ENCODE results near the gene PSME1. TPM values are rescaled to one million over a fixed set of nuclear protein-coding genes. Genes with fewer than 3 reads are reported as not detected.

PSME1 gene
- polyA plus RNA-seq, 1 donor (not counting 4 experiments of a cell fraction or from before 2014, with no cell fraction given), result 75.1 TPM

- TF ChIP-seq CTCF (optimal IDR thresholded peaks at IDR 0.05 in 1 of 3, IDR thresholded peaks at IDR 0.05 in 1 of 3, conservative IDR thresholded peaks at IDR 0.05 in 1 of 3; ENCODE audit: extremely low read depth in 1 of 3, insufficient read depth in 2 of 3, low read length in 3 of 3) (no peak), EZH2 (IDR thresholded peaks at IDR 0.05; ENCODE audit: low read length) (no peak)
- dilution Hi-C loops (cut with MboI; ENCODE audit: extremely low pct_ligation_motif_present, low sequenced_read_pairs), result no loop called here
- no peak overlapping the region for H3K27ac ChIP-seq (ENCODE audit: control insufficient read depth, insufficient read depth, low read length)
- no peaks in the 10 kb centered on the region for H3K9me1 ChIP-seq (ENCODE audit: control insufficient read depth, extremely low read depth, insufficient read depth, low read length)
- peaks cover 44 to 46% of the 10 kb centered on the region in 2 experiments for H3K36me3 ChIP-seq (ENCODE audit: control insufficient read depth in 2 of 2, extremely low read depth in 1 of 2, insufficient read depth in 2 of 2, low read length in 2 of 2)
- no peak overlapping the region for H3K4me2 ChIP-seq (ENCODE audit: control insufficient read depth, extremely low read depth, insufficient read depth, low read depth, low read length)
- H3K9ac ChIP-seq (ENCODE audit: control insufficient read depth, extremely low read depth, insufficient read depth, low read length), result no peak overlapping the region
- H3K9me3 ChIP-seq (ENCODE audit: control insufficient read depth, low read depth, low read length), result no peaks in the 10 kb centered on the region
- no peak overlapping the region for H3K4me3 ChIP-seq (ENCODE audit: control insufficient read depth in 2 of 3, extremely low read depth in 1 of 3, insufficient read depth in 2 of 3, low read depth in 1 of 3, low read length in 3 of 3)
- H3K27me3 ChIP-seq (ENCODE audit: control insufficient read depth, extremely low read depth, insufficient read depth, low read length), result no peaks in the 10 kb centered on the region
- peaks cover 32% of the 10 kb centered on the region for H3K79me2 ChIP-seq (ENCODE audit: control insufficient read depth, insufficient read depth, low read length)
- DNase-seq (ENCODE audit: low read depth, low spot score) (no peak), FAIRE-seq (no peak)
- H2AFZ ChIP-seq (ENCODE audit: control insufficient read depth, low read length), result no peak overlapping the region
- no peaks in the 10 kb centered on the region for H4K20me1 ChIP-seq (ENCODE audit: control insufficient read depth, extremely low read depth, insufficient read depth, low read length)
- H3K4me1 ChIP-seq (ENCODE audit: control insufficient read depth, extremely low read depth, insufficient read depth, low read length), result peaks cover 25% of the 10 kb centered on the region
These were observed 29.8 kb downstream of the PSME1 start for GRCh38 chr14:24165785-24166184.

- FAIRE-seq, result no peak
- Histone ChIP-seq H3K27me3 (ENCODE audit: control insufficient read depth, extremely low read depth, insufficient read depth, low read length) (no peaks in the 10 kb centered on the region), H3K27ac (ENCODE audit: control insufficient read depth, insufficient read depth, low read length) (no peak overlapping the region), H3K9me1 (ENCODE audit: control insufficient read depth, extremely low read depth, insufficient read depth, low read length) (no peaks in the 10 kb centered on the region), H4K20me1 (ENCODE audit: control insufficient read depth, extremely low read depth, insufficient read depth, low read length) (no peaks in the 10 kb centered on the region), H3K4me2 (ENCODE audit: control insufficient read depth, extremely low read depth, insufficient read depth, low read depth, low read length) (no peak overlapping the region), H3K9ac (ENCODE audit: control insufficient read depth, extremely low read depth, insufficient read depth, low read length) (no peak overlapping the region), H3K36me3 (ENCODE audit: control insufficient read depth in 2 of 2, extremely low read depth in 1 of 2, insufficient read depth in 2 of 2, low read length in 2 of 2) (peaks cover 39 to 44% of the 10 kb centered on the region in 2 experiments), H3K79me2 (ENCODE audit: control insufficient read depth, insufficient read depth, low read length) (peaks cover 19% of the 10 kb centered on the region), H2AFZ (ENCODE audit: control insufficient read depth, low read length) (no peak overlapping the region), H3K9me3 (ENCODE audit: control insufficient read depth, low read depth, low read length) (no peaks in the 10 kb centered on the region), H3K4me3 (ENCODE audit: control insufficient read depth in 2 of 3, extremely low read depth in 1 of 3, insufficient read depth in 2 of 3, low read depth in 1 of 3, low read length in 3 of 3) (no peak overlapping the region), H3K4me1 (ENCODE audit: control insufficient read depth, extremely low read depth, insufficient read depth, low read length) (peaks cover 13% of the 10 kb centered on the region)
- no peak for TF ChIP-seq EZH2 (IDR thresholded peaks at IDR 0.05; ENCODE audit: low read length)
- DNase-seq (ENCODE audit: low read depth, low spot score), result no peak
- dilution Hi-C loops (cut with MboI; ENCODE audit: extremely low pct_ligation_motif_present, low sequenced_read_pairs), result no loop called here
These were observed 31.6 kb downstream of the PSME1 start for GRCh38 chr14:24167469-24168114.

Data from keratinocyte (primary cell).